Type B pancreatic cell (in vitro differentiated cells): Measurements from ENCODE around the gene DOCK10. TPM values are rescaled to one million over a fixed set of nuclear protein-coding genes. Genes with fewer than 3 reads are reported as not detected.

Experiments used
- DNase-seq: peaks from one replicate; pipeline ENCODE4 v3.0.0; 2021; ENCODE audit warnings: mixed read lengths; ENCODE audit not compliant: unreplicated experiment; ENCODE audit errors: extremely low spot score
- H3K27ac Mint-ChIP-seq: 2 replicates; pipeline ENCODE4 v1.8.0; 2021; ENCODE audit warnings: mild to moderate bottlenecking, mixed read lengths
- H3K27me3 Mint-ChIP-seq: 2 replicates; pipeline ENCODE4 v1.8.0; 2021; ENCODE audit warnings: mixed read lengths
- H3K36me3 Mint-ChIP-seq: 2 replicates; pipeline ENCODE4 v1.8.0; 2021; ENCODE audit warnings: mixed read lengths
- H3K4me1 Mint-ChIP-seq: one replicate; pipeline ENCODE4 v1.8.0; 2021; ENCODE audit warnings: mixed read lengths; ENCODE audit not compliant: unreplicated experiment
- H3K4me3 Mint-ChIP-seq: 2 replicates; pipeline ENCODE4 v1.8.0; 2021; ENCODE audit warnings: mild to moderate bottlenecking, mixed read lengths
- H3K9me3 Mint-ChIP-seq: 2 replicates; pipeline ENCODE4 v1.8.0; 2021; ENCODE audit warnings: mixed read lengths
- CTCF ChIP-seq: fragments of 200-600 bp; sonication (generic); conservative IDR thresholded peaks from 2 replicates; pipeline ENCODE4 v1.5.0; 2021; ENCODE audit warnings: antibody characterized with exemption, mild to moderate bottlenecking
- total RNA-seq: library from RNA; stranded (reverse); gene quantifications from 2 replicates; pipeline ENCODE4 v1.2.1, GENCODE V29; 2021; ENCODE audit warnings: low replicate concordance

The DOCK10 gene
- total RNA-seq, 1 donor from 2014 or later, result 3.5 TPM

- DNase-seq, result no peak
- no peaks in the 10 kb centered on the region for H3K9me3 Mint-ChIP-seq
- H3K4me3 Mint-ChIP-seq, result no peak overlapping the region
- TF ChIP-seq CTCF, result no peak
- H3K36me3 Mint-ChIP-seq, result no peaks in the 10 kb centered on the region
- H3K27ac Mint-ChIP-seq, result no peak overlapping the region
- H3K4me1 Mint-ChIP-seq, result no peaks in the 10 kb centered on the region
- H3K27me3 Mint-ChIP-seq, result no peaks in the 10 kb centered on the region
These were observed 208.3 kb downstream of the DOCK10 start for GRCh38 chr2:224833986-224834385.

- no peak for DNase-seq
- Mint-ChIP-seq H3K9me3 (no peaks in the 10 kb centered on the region), H3K4me3 (no peak overlapping the region), H3K36me3 (no peaks in the 10 kb centered on the region), H3K27me3 (no peaks in the 10 kb centered on the region), H3K27ac (no peak overlapping the region), H3K4me1 (no peaks in the 10 kb centered on the region)
- TF ChIP-seq CTCF, result no peak
These were observed 210.1 kb downstream of the DOCK10 start for GRCh38 chr2:224832207-224832606.

- Mint-ChIP-seq H3K4me1 (no peaks in the 10 kb centered on the region), H3K27me3 (no peaks in the 10 kb centered on the region), H3K4me3 (no peak overlapping the region), H3K36me3 (no peaks in the 10 kb centered on the region), H3K27ac (no peak overlapping the region), H3K9me3 (no peaks in the 10 kb centered on the region)
- no peak for TF ChIP-seq CTCF
- no peak for DNase-seq
These were observed 210.7 kb downstream of the DOCK10 start for GRCh38 chr2:224831530-224831929.

GRCh38 chr2:224820283-224820991 lies 221.8 kb downstream of the DOCK10 start:
- Mint-ChIP-seq H3K9me3 (peaks cover 13% of the 10 kb centered on the region), H3K4me3 (no peak overlapping the region), H3K27ac (no peak overlapping the region), H3K27me3 (no peaks in the 10 kb centered on the region), H3K36me3 (no peaks in the 10 kb centered on the region), H3K4me1 (peaks cover 7% of the 10 kb centered on the region)
- TF ChIP-seq CTCF, result no peak
- no peak for DNase-seq

- DNase-seq, result no peak
- H3K27me3 Mint-ChIP-seq, result no peaks in the 10 kb centered on the region
- H3K27ac Mint-ChIP-seq, result no peak overlapping the region
- peaks cover 7% of the 10 kb centered on the region for H3K4me1 Mint-ChIP-seq
- TF ChIP-seq CTCF, result no peak
- peaks cover 13% of the 10 kb centered on the region for H3K9me3 Mint-ChIP-seq
- H3K36me3 Mint-ChIP-seq, result no peaks in the 10 kb centered on the region
- H3K4me3 Mint-ChIP-seq, result no peak overlapping the region
These were observed 223.2 kb downstream of the DOCK10 start for GRCh38 chr2:224819075-224819474.
